PC-3 (cell line): Measurements from ENCODE around the gene ZNHIT1. TPM values are rescaled to one million over a fixed set of nuclear protein-coding genes. Genes with fewer than 3 reads are reported as not detected.

ENCODE experiments used
- ATAC-seq: fragments of 200-7000 bp; cut with Tn5 transposase; 2 replicates; pipeline ENCODE4 v1.9.1; 2020; ENCODE audit warnings: mild to moderate bottlenecking, moderate library complexity
- BruUV-seq: library from RNA; stranded (reverse); fragments of 400-500 nt; replicated peaks from 2 replicates; lab custom pipeline; 2021; lab: Mats Ljungman, UMichigan
- CTCF ChIA-PET: fragments of 300-600 bp; sonication (Branson Sonifier 250); formaldehyde crosslinking; loops from one replicate; lab custom pipeline; 2022; ENCODE audit warnings: antibody characterized with exemption; lab: Charles Lee
- POLR2A ChIA-PET: fragments of 300-600 bp; sonication (Branson Sonifier 250); formaldehyde crosslinking; loops from one replicate; lab custom pipeline; 2022; ENCODE audit warnings: antibody characterized with exemption; ENCODE audit not compliant: unreplicated experiment; lab: Charles Lee
- DNase-seq: peaks from one replicate; pipeline ENCODE4 v3.0.0-alpha.2; 2015
- H2AFZ ChIP-seq: fragments of 300-600 bp; sonication (generic); 2 replicates; pipeline ENCODE4 v1.6.0; 2016; ENCODE audit warnings: antibody characterized with exemption, low read length
- H3F3A ChIP-seq: fragments of 300-600 bp; sonication (generic); one replicate; pipeline ENCODE4 v1.6.0; 2017; ENCODE audit warnings: antibody characterized with exemption, low read length, control low read depth, mild to moderate bottlenecking; ENCODE audit not compliant: unreplicated experiment
- H3K27ac ChIP-seq: fragments of 300-600 bp; sonication (generic); 2 replicates; pipeline ENCODE4 v1.5.1; 2016; ENCODE audit warnings: mild to moderate bottlenecking, low read length
- H3K27me3 ChIP-seq: fragments of 300-600 bp; sonication (generic); 2 replicates; pipeline ENCODE4 v1.6.1; 2016; ENCODE audit warnings: low read length, mixed read lengths
- H3K36me3 ChIP-seq: fragments of 300-600 bp; sonication (generic); 2 replicates; pipeline ENCODE4 v1.6.1; 2016; ENCODE audit warnings: low read depth, mixed run types, low read length, mixed read lengths
- H3K4me1 ChIP-seq: fragments of 300-600 bp; sonication (generic); 2 replicates; pipeline ENCODE4 v1.5.1; 2016; ENCODE audit warnings: low read length; ENCODE audit not compliant: insufficient read depth
- H3K4me2 ChIP-seq: fragments of 300-600 bp; sonication (generic); 2 replicates; pipeline ENCODE4 v1.6.0; 2016; ENCODE audit warnings: low read length
- H3K4me3 ChIP-seq: fragments of 300-600 bp; sonication (generic); 2 replicates; pipeline ENCODE4 v1.5.1; 2016; ENCODE audit warnings: mild to moderate bottlenecking, low read length, mixed read lengths
- H3K79me2 ChIP-seq: fragments of 300-600 bp; sonication (generic); 2 replicates; pipeline ENCODE4 v1.6.1; 2017; ENCODE audit warnings: low read length, mixed read lengths
- H3K9ac ChIP-seq: fragments of 300-600 bp; sonication (generic); 2 replicates; pipeline ENCODE4 v1.6.0; 2016; ENCODE audit warnings: mild to moderate bottlenecking, low read length
- H3K9me2 ChIP-seq: fragments of 300-600 bp; sonication (generic); replicated peaks from 2 replicates; pipeline ENCODE4 v1.6.1; 2016; ENCODE audit warnings: mixed run types, low read length, mixed read lengths
- H3K9me3 ChIP-seq: fragments of 300-600 bp; sonication (generic); 2 replicates; pipeline ENCODE4 v1.6.1; 2016; ENCODE audit warnings: low read length, mixed read lengths
- H4K20me1 ChIP-seq: fragments of 300-600 bp; sonication (generic); 2 replicates; pipeline ENCODE4 v1.6.1; 2016; ENCODE audit warnings: low read length, mixed read lengths
- CTCF ChIP-seq: fragments of 300-600 bp; sonication (generic); conservative IDR thresholded peaks from 2 replicates; pipeline ENCODE4 v1.5.1; 2017; ENCODE audit warnings: antibody characterized with exemption, low read depth, mild to moderate bottlenecking, low read length
- EZH2 ChIP-seq: fragments of 300-600 bp; sonication (generic); IDR thresholded peaks from one replicate; pipeline ENCODE4 v1.6.1; 2017; ENCODE audit warnings: antibody characterized with exemption, mild to moderate bottlenecking, low read length; ENCODE audit not compliant: unreplicated experiment
- EZH2phosphoT487 ChIP-seq: fragments of 300-600 bp; sonication (generic); IDR thresholded peaks from 2 replicates; pipeline ENCODE4 v1.6.1; 2018; ENCODE audit warnings: mild to moderate bottlenecking, antibody characterized with exemption, low read length, borderline replicate concordance
- intact Hi-C: fragments of 100-400 bp; cut with micrococcal nuclease; formaldehyde crosslinking; loops from 2 replicates; pipeline ENCODE4 v1.9.0; 2023
- total RNA-seq: library from RNA; depleted of rRNA; stranded (reverse); fragments of >200 nt; gene quantifications from 2 replicates; pipeline ENCODE4 v1.2.3, GENCODE V29; 2014

Gene ZNHIT1
- total RNA-seq, 1 experiment from 2014 or later = 188 TPM

DNA sequence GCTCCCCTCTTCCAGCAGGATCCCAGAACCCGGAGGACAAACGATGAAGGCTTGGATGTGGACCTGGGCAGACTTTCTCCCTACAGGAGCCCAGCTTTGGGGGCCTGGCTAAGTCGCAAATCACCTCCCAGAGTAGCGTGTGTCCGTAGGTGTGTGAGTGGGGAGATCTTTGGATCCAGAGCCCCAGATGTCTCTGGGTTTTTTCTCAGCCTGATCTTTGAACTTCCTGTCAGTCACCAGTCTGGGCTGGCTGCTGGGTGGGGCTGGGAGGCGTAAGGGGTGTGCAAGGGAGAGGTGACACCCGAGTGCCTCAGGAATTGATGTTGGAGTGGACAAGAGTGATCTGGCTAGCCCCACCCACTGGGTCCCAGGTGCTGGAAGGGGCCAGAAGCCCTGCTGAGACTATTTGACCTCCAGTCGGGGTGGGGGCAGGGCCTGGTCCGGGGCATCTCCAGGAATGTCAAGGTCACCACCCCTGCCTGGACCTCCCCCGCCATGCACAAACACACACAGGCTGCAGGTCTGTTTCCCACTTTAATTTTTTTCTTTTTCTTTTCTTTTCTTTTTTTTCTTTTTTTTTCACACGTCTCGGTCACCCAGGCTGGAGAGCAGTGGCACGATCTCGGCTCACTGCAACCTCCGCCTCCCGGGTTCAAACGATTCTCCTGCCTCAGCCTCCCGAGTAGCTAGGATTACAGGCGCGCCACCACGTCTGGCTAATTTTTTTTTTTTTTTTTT, 16.9 kb upstream of the ZNHIT1 start, which contains the start of gene MOGAT3:
TSS of gene MOGAT3 (minus strand) at position 175 of the 738 bp plus-strand sequence. CDS start 182 bp downstream, outside the sequence.
- H3F3A ChIP-seq = no peaks in the 10 kb centered on the region
- no peak within 1 kb of the TSS for H2AFZ ChIP-seq
- CTCF ChIA-PET = no interaction called here
- no peaks in the 10 kb centered on the region for H4K20me1 ChIP-seq
- no peaks in the 10 kb centered on the region for H3K79me2 ChIP-seq
- no peaks in the 10 kb centered on the region for H3K4me1 ChIP-seq
- no peak within 1 kb of the TSS for H3K27ac ChIP-seq
- POLR2A ChIA-PET = no interaction called here
- H3K9me2 ChIP-seq = no peaks in the 10 kb centered on the region
- H3K9me3 ChIP-seq = no peaks in the 10 kb centered on the region
- no peaks in the 10 kb centered on the region for H3K36me3 ChIP-seq
- H3K27me3 ChIP-seq = no peaks in the 10 kb centered on the region
- ATAC-seq (peak; percentile 35; the same call in 1 of the 2 replicates), DNase-seq (no peak)
- TF ChIP-seq CTCF (no peak), EZH2 (no peak), EZH2phosphoT487 (no peak)
- no peak within 1 kb of the TSS for H3K9ac ChIP-seq
- intact Hi-C loops = no loop called here
- no peak within 1 kb of the TSS for H3K4me2 ChIP-seq
- no peak within 1 kb of the TSS for H3K4me3 ChIP-seq
- no TSS peak for BruUV-seq

GRCh38 chr7:101201695-101202602, 16.0 kb upstream of the ZNHIT1 start:
- no peak overlapping the region for H3K4me3 ChIP-seq
- no peak for ATAC-seq
- no peak for DNase-seq
- H3K79me2 ChIP-seq = no peaks in the 10 kb centered on the region
- no peaks in the 10 kb centered on the region for H3F3A ChIP-seq
- TF ChIP-seq EZH2 = no peak
- no peak for TF ChIP-seq CTCF
- no peak for TF ChIP-seq EZH2phosphoT487
- no peak overlapping the region for H3K9ac ChIP-seq
- no peaks in the 10 kb centered on the region for H3K9me2 ChIP-seq
- no peak overlapping the region for H2AFZ ChIP-seq
- BruUV-seq = no TSS peak
- POLR2A ChIA-PET = no interaction called here
- no peak overlapping the region for H3K27ac ChIP-seq
- CTCF ChIA-PET = no interaction called here
- intact Hi-C loops = no loop called here
- no peaks in the 10 kb centered on the region for H4K20me1 ChIP-seq
- no peak overlapping the region for H3K4me2 ChIP-seq
- H3K4me1 ChIP-seq = no peaks in the 10 kb centered on the region
- H3K36me3 ChIP-seq = no peaks in the 10 kb centered on the region
- H3K27me3 ChIP-seq = no peaks in the 10 kb centered on the region
- no peaks in the 10 kb centered on the region for H3K9me3 ChIP-seq
